SK-N-SH (cell line): Measurements from ENCODE around the gene CADM2.

Source experiments
- EZH2phosphoT487 ChIP-seq: fragments of 200-600 bp; sonication (generic); IDR thresholded peaks from 2 replicates; pipeline ENCODE4 v1.6.1; 2017; ENCODE audit warnings: low read depth, mixed run types, mild to moderate bottlenecking, antibody characterized with exemption, moderate library complexity, borderline replicate concordance
- GABPA ChIP-seq: IDR thresholded peaks from 2 replicates; pipeline ENCODE4 v1.4.0; 2012; ENCODE audit warnings: low read depth, mild to moderate bottlenecking
- MAX ChIP-seq: IDR thresholded peaks from 2 replicates; pipeline ENCODE4 v1.4.0; 2012; ENCODE audit warnings: low read depth
- NFIC ChIP-seq: IDR thresholded peaks from 2 replicates; pipeline ENCODE4 v1.4.0; 2012; ENCODE audit warnings: borderline replicate concordance
- NRF1 ChIP-seq: IDR thresholded peaks from 2 replicates; pipeline ENCODE4 v1.6.1; 2012; ENCODE audit warnings: low read depth, mild to moderate bottlenecking, low read length
- POLR2AphosphoS5 ChIP-seq: IDR thresholded peaks from 2 replicates; pipeline ENCODE4 v1.6.1; 2012; ENCODE audit warnings: low read depth, low read length
- RCOR1 ChIP-seq: fragments of 150-350 bp; IDR thresholded peaks from 2 replicates; pipeline ENCODE4 v1.6.1; 2017; ENCODE audit warnings: antibody characterized with exemption, low read length
- REST ChIP-seq: IDR thresholded peaks from 2 replicates; pipeline ENCODE4 v1.6.1; 2012; ENCODE audit warnings: mild to moderate bottlenecking, low read depth, low read length, moderate library complexity
- ZBTB33 ChIP-seq: IDR thresholded peaks from 2 replicates; pipeline ENCODE4 v1.4.0; 2012; ENCODE audit warnings: low read depth, borderline replicate concordance
- TF ChIP-seq, protein P1 (sequence below): fragments of 200-600 bp; sonication (generic); IDR thresholded peaks from 2 replicates; pipeline ENCODE4 v1.6.1; 2017; ENCODE audit warnings: antibody characterized with exemption, mild to moderate bottlenecking, moderate library complexity

DNA sequence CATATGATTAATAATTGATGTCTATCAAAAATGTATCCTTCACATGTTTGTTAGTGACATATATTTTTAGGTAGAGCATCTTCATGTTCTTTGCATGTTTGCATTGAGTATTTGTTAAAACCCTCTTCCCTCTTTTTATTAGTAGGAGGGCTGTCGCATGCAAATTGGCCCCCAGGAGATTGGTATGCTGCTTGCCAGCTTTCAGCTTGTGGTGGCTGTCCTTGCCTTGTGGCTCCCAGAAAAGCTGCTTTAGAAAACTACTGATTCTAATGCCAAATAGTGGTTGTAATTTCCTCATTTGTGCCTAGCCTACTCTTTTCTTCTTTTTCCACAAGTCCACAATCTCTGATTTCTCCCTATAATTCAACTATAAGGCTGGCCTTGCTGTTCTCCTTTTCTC lies 1145.4 kb downstream of the CADM2 start:
- no peak for TF ChIP-seq EZH2phosphoT487
- TF ChIP-seq, protein P1, sequence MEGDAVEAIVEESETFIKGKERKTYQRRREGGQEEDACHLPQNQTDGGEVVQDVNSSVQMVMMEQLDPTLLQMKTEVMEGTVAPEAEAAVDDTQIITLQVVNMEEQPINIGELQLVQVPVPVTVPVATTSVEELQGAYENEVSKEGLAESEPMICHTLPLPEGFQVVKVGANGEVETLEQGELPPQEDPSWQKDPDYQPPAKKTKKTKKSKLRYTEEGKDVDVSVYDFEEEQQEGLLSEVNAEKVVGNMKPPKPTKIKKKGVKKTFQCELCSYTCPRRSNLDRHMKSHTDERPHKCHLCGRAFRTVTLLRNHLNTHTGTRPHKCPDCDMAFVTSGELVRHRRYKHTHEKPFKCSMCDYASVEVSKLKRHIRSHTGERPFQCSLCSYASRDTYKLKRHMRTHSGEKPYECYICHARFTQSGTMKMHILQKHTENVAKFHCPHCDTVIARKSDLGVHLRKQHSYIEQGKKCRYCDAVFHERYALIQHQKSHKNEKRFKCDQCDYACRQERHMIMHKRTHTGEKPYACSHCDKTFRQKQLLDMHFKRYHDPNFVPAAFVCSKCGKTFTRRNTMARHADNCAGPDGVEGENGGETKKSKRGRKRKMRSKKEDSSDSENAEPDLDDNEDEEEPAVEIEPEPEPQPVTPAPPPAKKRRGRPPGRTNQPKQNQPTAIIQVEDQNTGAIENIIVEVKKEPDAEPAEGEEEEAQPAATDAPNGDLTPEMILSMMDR: no peak
- no peak for TF ChIP-seq POLR2AphosphoS5
- no peak for TF ChIP-seq NFIC
- no peak for TF ChIP-seq GABPA
- TF ChIP-seq REST: no peak
- no peak for TF ChIP-seq ZBTB33
- no peak for TF ChIP-seq RCOR1
- no peak for TF ChIP-seq MAX
- TF ChIP-seq NRF1: no peak
